Pancreas (tissue), 10 donors: ENCODE measurements around the gene ERMN. TPM values are rescaled to one million over a fixed set of nuclear protein-coding genes. Genes with fewer than 3 reads are reported as not detected.
"Not testable (repeated sequence)": the region's sequence is repeated elsewhere in the genome, so short reads cannot be mapped to it uniquely, and the experiment has no call there.

Source experiments
- ATAC-seq, 4 donors: fragments of 200-7000 bp; cut with Tn5 transposase; one replicate each; pipeline versions ENCODE4 v1.8.0 to v1.9.1; 2020; ENCODE audit warnings: mild to moderate bottlenecking in 4 of 4, moderate library complexity in 4 of 4
- DNase-seq, 6 donors: peaks; one replicate each; pipeline ENCODE4 v3.0.0-alpha.2; 2020
- FAIRE-seq: peaks from 2 replicates; lab custom pipeline; 2012; peaks lifted over from hg19 to GRCh38; lab: Jason Lieb, UNC
- H3K27ac ChIP-seq, 4 donors: fragments of 200-600 bp; sonication (generic); 1 replicate in 3 of 4; 2 replicates in 1 of 4; pipeline versions ENCODE4 v1.5.0 to v1.8.0; 2020
- H3K27me3 ChIP-seq, 4 donors: fragments of 200-600 bp; one replicate each; pipeline ENCODE4 v1.8.0; 2021
- H3K36me3 ChIP-seq, 3 donors: fragments of 200-600 bp; sonication (generic) in 1 of 3; one replicate each; pipeline versions ENCODE4 v1.5.0 to v1.8.0; 2020 to 2021
- H3K4me1 ChIP-seq, 3 donors: fragments of 200-600 bp; one replicate each; pipeline ENCODE4 v1.8.0; 2021
- H3K4me3 ChIP-seq, 4 donors: fragments of 200-600 bp; sonication (generic) in 2 of 4; one replicate each; pipeline versions ENCODE4 v1.5.0 to v1.8.0; 2020 to 2021
- H3K9me3 ChIP-seq, 4 donors: fragments of 200-600 bp; one replicate each; pipeline ENCODE4 v1.8.0; 2021
- WGBS, 2 donors: extraction: QIAGEN DNeasy Blood & Tissue Kit; methylation state at CpG; one replicate each; pipeline ENCODE4 v1.1.7; 2013; 5-methylcytosine and 5-hydroxymethylcytosine counted together
- intact Hi-C, 3 donors: fragments of 100-400 bp; cut with DNase I; formaldehyde crosslinking; loops; one replicate each; pipeline versions ENCODE4 v1.11.1 to v1.14.2; 2022
- polyA plus RNA-seq, 2 donors: library from polyadenylated mRNA; stranded (reverse); fragments of 200-250 nt; gene quantifications; one replicate each; pipeline ENCODE4 v1.2.3, GENCODE V29; 2013
- total RNA-seq, 6 donors: library from RNA; stranded (reverse); fragmentation: NEBNext Ultra II Directional in 4 of 6; extraction: Animal tissue kit (Norgen Biotek cat#: 25700) in 4 of 6; gene quantifications; one replicate each; pipeline versions ENCODE4 v1.2.1 to v1.2.4, GENCODE V29; 2021 to 2023
- TF ChIP-seq, protein P1 (sequence below), 4 donors: fragments of 200-600 bp; sonication (generic) in 3 of 4; IDR thresholded peaks; one replicate each; pipeline versions ENCODE4 v1.5.0 to v1.8.0; 2021; ENCODE audit warnings: antibody characterized with exemption in 4 of 4
- donor health status: healthy with polysubstance abuse.
- donor health status: DM: no; HTN: no; CAD: no; lungs with moderate emphysema.
- donor health status: DM: no; HTN: no; CAD: no.
- donor health status: control.
- donor health status: control.
- donor health status: Bipolar disorder and iron deficiency.
- donor health status: DM: yes; HTN: yes; CAD: no.
- donor health status: DM: no; HTN: no; CAD: no.
- donor health status: DM: no; HTN: no; CAD: no.
- donor health status: DM: yes; HTN: yes; CAD: no.

The ERMN gene
- total and polyA plus RNA-seq, 8 donors, result 0.06 to 0.54 (median 0.15) TPM; not detected in 3

DNA sequence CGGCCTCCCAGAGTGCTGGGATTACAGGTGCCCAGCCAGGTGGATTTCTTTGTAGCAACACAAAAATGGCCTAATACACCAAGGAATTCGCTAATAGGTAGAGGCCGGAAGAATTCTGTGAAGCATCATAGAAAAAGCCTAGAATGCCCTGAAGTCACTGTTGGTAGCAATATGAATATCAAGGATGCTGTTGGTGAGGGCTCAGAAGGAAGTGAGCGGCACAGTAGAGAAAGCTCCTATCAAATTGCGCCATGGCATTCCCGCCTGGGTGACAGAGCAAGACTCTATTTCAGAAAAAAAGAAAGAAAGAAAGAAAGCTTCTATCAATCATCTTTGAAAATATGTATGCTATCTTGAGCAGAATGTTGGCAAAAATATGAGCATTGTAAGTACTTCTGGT is 44.3 kb downstream of the ERMN start:
- WGBS, 2 donors, result 91 to 97% methylated on average over 6 of the region's 6 CpGs
- no peaks in the 10 kb centered on the region for H3K4me1 ChIP-seq
- no peaks in the 10 kb centered on the region for H3K9me3 ChIP-seq
- TF ChIP-seq, protein P1, sequence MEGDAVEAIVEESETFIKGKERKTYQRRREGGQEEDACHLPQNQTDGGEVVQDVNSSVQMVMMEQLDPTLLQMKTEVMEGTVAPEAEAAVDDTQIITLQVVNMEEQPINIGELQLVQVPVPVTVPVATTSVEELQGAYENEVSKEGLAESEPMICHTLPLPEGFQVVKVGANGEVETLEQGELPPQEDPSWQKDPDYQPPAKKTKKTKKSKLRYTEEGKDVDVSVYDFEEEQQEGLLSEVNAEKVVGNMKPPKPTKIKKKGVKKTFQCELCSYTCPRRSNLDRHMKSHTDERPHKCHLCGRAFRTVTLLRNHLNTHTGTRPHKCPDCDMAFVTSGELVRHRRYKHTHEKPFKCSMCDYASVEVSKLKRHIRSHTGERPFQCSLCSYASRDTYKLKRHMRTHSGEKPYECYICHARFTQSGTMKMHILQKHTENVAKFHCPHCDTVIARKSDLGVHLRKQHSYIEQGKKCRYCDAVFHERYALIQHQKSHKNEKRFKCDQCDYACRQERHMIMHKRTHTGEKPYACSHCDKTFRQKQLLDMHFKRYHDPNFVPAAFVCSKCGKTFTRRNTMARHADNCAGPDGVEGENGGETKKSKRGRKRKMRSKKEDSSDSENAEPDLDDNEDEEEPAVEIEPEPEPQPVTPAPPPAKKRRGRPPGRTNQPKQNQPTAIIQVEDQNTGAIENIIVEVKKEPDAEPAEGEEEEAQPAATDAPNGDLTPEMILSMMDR (IDR thresholded peaks at IDR 0.05), result no peak
- ATAC-seq (no peak), FAIRE-seq (no peak), DNase-seq (no peak)
- no peaks in the 10 kb centered on the region for H3K27me3 ChIP-seq
- H3K4me3 ChIP-seq, result no peak overlapping the region
- no peaks in the 10 kb centered on the region for H3K36me3 ChIP-seq
- intact Hi-C loops, result no loop called here
- no peak overlapping the region for H3K27ac ChIP-seq

DNA sequence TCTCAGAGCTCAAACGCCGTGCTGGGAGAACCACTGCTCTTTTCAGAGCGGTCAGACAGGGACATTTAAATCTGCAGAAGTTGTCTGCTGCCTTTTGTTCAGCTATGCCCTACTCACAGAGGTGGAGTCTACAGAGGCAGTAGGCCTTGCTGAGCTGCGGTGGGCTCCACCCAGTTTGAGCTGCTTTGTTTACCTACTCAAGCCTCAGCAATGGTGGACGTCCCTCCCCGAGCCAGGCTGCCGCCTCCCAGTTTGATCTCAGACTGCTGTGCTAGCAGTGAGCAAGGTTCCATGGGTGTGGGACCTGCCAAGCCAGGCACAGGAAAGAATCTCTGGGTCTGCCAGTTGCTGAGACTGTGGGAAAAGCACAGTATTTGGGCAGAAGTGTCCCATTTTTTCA is 46.3 kb downstream of the ERMN start:
- H3K27ac ChIP-seq, intact Hi-C loops, H3K4me1 ChIP-seq, DNase-seq, H3K27me3 ChIP-seq, FAIRE-seq, H3K36me3 ChIP-seq, ATAC-seq, H3K4me3 ChIP-seq, H3K9me3 ChIP-seq: not testable (repeated sequence)
- 60% methylated on average over 7 of the region's 7 CpGs for WGBS, 2 donors

DNA sequence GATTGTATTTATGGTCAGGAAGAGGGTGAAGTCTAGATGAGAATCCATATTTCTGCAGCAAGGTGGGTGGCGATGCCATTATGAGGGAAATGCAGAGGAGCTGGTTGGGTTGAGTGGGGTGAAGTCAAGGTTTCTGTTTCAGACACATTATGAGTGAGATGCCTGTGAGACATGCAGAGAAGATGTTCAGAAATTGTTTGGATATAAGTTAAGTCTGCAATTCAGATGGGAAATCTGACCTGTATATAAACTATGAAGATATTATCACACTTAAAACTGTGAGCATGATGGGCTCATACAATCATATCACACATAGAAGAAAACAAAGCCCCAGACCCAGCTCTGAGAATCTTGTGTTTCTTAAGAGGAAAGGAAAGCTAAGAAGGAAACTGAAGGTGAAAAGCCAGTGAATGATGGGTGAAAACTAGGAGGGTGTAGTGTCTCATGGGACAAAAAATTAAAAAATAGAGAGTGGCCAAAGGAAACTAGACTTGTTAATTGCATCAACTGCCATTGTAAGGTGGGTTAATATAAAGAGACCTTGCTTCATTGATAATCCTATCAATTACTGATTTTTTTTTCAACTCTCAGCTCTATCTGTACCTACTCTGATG is 53.9 kb downstream of the ERMN start:
- Histone ChIP-seq H3K27me3 (no peaks in the 10 kb centered on the region), H3K4me3 (no peak overlapping the region), H3K4me1 (no peaks in the 10 kb centered on the region), H3K27ac (no peak overlapping the region), H3K9me3 (no peaks in the 10 kb centered on the region), H3K36me3 (no peaks in the 10 kb centered on the region)
- TF ChIP-seq, protein P1 (IDR thresholded peaks at IDR 0.05), result no peak
- FAIRE-seq (no peak), DNase-seq (no peak), ATAC-seq (no peak)
- 86 to 96% methylated on average over 1 of the region's 1 CpG for WGBS, 2 donors
- intact Hi-C loops, result no loop called here

DNA sequence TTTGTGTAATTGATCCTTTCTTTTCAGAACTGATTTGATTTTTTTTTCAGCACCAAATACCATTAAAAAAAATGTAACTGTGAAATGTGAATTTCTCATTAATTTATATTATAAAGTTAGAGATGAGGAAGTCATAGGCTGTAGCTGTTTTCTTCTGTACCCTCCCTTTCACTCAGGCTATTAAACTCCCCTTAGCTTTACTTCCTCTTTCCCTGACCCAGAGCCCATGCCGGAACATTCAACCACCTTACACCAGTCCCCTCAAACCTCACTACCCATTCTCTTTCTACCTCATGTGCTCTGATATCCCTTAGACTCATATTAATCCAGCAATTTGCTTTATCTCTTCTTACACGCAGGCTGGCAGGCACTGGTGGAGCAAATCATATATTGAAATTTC is 55.7 kb downstream of the ERMN start:
- WGBS, 2 donors, result 65 to 72% methylated on average over 2 of the region's 2 CpGs
- H3K27ac ChIP-seq, result no peak overlapping the region
- no peak for ATAC-seq
- no peak for FAIRE-seq
- intact Hi-C loops, result no loop called here
- no peaks in the 10 kb centered on the region for H3K9me3 ChIP-seq
- H3K36me3 ChIP-seq, result no peaks in the 10 kb centered on the region
- H3K27me3 ChIP-seq, result no peaks in the 10 kb centered on the region
- no peaks in the 10 kb centered on the region for H3K4me1 ChIP-seq
- TF ChIP-seq, protein P1 (IDR thresholded peaks at IDR 0.05), result no peak
- H3K4me3 ChIP-seq, result no peak overlapping the region
- DNase-seq, result no peak

DNA sequence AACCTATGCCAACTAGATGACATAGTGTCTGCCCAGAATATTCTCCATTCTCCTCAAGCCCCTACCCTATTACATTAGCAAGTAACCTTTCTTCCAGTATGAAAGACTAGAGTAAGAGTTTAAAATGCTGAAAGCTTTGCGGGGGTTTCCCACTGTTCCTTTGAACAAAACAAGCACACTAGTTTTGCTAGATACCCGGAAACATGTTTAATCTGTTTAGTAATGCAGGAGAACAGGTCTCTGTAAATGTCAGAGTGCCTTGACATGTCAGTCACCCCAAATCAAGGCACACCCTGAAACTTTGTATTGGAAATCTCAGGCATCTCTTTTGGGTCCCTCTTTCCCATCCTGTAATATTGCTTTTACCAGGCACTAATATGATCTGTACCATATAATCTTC is 56.6 kb downstream of the ERMN start:
- no peak for FAIRE-seq
- TF ChIP-seq, protein P1 (IDR thresholded peaks at IDR 0.05), result no peak
- H3K4me3 ChIP-seq, result no peak overlapping the region

More for the DNA sequence above, 56.6 kb downstream of the ERMN start:
- intact Hi-C loops, result no loop called here
- Histone ChIP-seq H3K4me1 (no peaks in the 10 kb centered on the region), H3K36me3 (no peaks in the 10 kb centered on the region), H3K9me3 (no peaks in the 10 kb centered on the region), H3K27me3 (no peaks in the 10 kb centered on the region), H3K27ac (no peak overlapping the region)
- WGBS, 2 donors, result 71 to 79% methylated on average over 2 of the region's 2 CpGs
- ATAC-seq, result no peak
- DNase-seq, result no peak

Other genes with a start within 250 kb of the ERMN start
- gene GALNT5, start 68.1 kb downstream of the ERMN start, total RNA-seq, result under 1 TPM; 0.08 to 0.60 (median 0.16) TPM
- not detected for gene GALNT5, start 68.1 kb downstream of the ERMN start, polyA plus RNA-seq
- 1 to 10 TPM; 1.2 to 6.4 (median 4.1) TPM for gene CYTIP, start 118.3 kb upstream of the ERMN start, total RNA-seq
- gene CYTIP, start 118.3 kb upstream of the ERMN start, polyA plus RNA-seq, result under 1 TPM; 0.47 to 0.68 TPM